GM21619 (cell line): Measurements from ENCODE around the gene HNRNPA2B1.
"Not testable (repeated sequence)": the region's sequence is repeated elsewhere in the genome, so short reads cannot be mapped to it uniquely, and the experiment has no call there.

Experiments
- ATAC-seq: cut with Tn5 transposase; IDR thresholded peaks from one replicate; pipeline ENCODE4 v1.9.1; 2021; ENCODE audit not compliant: unreplicated experiment

The HNRNPA2B1 gene

DNA sequence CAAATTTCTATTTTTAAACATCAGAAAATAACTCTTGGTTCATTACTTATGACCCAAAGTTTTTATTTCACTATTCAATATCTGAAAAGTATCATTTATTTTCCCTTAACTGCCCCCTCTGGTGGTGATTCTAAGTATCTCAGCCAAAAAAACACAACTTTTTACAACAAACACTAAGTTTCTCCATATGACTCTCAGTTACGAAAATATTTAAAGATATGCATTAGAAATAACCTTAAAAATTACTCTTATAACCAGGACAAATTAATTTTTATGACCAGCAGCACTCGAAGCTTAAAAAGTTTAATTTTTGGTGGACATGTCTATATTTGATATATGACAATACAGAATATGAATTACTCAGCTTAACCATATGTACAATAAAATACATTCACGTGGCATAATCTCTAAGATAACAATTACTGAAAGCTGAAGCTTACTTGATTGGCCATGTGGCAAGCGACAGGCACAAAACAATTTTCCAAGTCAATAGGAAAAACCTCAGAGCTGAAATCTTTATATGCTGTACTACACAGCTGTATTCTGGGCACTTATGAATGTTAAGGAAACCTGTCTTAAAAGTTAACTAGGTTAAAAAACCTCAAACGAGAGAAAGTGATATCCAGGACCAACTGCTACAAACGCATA lies 2.3 kb downstream of the HNRNPA2B1 start:
- no peak for ATAC-seq

DNA sequence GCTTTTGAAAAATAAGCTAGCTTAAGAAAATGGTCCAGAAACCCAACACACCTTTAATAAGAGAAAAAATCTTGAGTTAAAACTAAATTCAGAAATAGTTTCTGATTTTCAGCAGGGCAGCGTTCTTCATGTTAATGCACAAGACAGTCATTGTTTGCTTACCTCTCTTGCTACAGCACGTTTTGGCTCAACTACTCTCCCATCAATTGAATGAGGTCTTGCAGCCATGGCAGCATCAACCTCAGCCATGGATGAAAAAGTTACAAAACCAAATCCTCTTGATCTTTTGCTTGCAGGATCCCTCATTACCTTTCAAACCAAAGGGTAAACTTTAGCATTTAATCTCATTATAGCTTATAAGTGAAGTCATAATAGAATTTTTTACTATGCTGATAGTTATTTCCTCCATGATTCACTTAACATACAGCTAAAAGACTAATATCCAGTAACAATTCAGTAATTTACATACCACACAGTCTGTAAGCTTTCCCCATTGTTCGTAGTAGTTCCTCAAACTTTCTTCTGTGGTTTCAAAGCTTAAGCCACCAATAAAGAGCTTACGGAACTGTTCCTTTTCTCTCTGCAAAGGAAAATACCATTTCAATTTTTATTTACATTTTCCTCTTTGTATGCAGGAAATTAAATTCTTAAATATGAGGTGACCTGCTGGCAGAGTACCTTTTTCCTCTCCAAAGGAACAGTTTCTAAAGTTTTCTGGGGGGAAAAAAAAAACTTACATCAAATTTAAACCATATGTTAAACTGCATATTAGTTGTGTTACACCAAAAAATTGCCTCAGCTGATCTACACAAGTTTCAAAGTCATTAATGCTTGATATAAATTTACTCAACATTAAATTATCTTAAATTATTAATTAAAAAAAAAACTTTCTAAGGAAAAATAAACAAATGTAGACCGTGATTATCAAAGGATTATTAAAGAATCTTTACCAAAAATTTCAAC lies 3.1 kb downstream of the HNRNPA2B1 start:
- ATAC-seq = no peak

DNA sequence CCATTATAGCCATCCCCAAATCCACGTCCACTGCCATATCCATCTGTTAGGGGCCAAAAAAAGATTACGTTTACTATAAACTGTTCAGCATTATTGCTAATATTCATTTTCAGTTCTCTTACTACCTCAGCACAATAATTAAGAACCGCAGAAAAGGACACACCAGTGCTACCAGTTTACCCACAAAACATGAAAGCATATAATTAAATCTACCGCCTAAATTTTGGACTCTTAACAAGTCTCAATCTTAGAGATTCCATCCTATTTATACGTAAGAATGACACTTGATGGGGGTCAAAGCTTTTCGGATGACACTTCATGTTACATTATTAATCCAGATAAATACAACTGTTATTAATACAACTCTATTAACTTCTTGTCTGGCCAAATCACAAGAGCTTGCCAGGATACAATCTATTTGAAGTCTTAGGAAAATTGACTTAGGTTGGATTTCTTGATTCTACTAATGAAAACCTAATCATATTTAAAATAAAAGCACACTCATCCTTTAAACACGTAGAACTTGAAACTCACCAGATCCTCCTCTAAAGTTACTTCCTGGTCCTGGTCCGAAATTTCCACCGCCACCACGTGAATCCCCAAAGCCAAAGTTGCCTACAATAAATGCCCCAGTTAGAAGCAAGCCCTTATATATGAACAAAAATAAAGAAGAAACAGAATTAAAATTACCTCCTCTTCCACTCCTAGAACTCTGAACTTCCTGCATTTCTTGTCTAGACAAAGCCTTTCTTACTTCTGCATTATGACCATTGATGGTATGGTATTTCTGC lies 4.5 kb downstream of the HNRNPA2B1 start:
- ATAC-seq = no peak

DNA sequence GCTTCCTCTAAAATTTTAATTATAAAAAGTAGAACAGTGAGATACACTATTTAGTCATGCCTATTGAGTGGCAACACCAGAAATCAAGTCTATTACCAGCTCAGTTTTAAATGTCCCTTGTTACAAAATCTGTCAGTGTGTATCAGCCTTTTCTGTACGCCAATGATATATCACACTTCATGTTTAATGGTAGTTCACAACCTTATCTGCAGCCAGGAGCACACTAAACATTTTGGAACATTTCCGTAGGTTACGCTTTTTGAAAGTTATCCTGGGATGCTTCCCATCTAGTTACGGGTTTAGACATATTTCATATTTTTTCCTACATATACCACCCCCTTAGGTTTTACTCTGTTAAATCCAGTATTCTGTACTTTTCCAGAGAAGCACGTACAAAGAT lies 5.4 kb downstream of the HNRNPA2B1 start:
- no peak for ATAC-seq

DNA sequence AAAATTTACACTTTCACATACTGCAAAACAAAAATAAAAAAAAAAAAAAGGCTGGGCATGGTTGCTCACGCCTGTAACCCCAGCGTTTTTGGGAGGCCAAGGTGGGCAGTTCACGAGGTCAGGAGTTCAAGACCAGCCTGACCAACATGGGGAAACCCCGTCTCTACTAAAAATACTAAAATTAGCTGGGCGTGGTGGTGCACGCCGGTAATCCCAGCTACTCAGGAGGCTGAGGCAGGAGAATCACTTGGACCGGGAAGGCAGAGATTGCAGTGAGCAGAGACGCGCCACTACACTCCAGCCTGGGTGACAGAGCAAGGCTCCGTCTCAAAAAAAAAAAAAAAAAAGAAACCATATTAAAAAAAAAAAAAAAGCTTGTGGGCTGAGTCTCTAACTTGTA lies 5.8 kb downstream of the HNRNPA2B1 start:
- not testable (repeated sequence) for ATAC-seq

DNA sequence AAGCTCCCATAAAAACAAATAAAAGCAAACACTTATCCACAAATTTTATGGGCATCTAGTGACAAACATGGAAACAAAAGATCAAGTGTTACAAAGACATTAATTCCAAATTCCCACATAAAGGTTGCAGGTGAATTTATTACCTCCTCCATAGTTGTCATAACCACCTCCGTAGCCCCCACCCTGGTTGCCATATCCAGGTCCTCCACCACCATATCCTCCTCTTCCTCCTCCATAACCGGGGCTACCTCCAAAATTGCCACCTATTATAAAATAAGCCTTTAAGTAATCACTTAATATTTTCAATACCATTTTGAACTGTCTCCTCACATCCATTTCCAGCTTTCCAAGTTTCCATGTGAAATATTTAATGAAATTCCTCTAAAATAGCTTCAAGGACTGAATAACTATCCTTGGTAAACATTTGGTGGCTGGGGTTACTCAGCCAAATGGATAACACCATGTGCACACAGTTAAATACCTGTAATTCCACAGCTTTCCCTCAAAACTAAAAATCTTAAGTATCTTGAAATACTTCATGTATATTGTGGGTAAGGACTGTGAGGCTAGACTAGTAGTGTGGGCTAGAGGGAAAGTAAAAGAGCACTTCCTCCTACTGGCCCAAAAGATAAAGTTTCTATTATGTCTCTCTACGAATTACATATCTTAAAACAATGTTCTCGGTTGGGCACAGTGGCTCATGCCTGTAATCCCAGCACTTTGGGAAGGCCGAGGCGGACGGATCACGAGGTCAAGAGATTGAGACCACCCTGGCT lies 6.9 kb downstream of the HNRNPA2B1 start:
- ATAC-seq = no peak

DNA sequence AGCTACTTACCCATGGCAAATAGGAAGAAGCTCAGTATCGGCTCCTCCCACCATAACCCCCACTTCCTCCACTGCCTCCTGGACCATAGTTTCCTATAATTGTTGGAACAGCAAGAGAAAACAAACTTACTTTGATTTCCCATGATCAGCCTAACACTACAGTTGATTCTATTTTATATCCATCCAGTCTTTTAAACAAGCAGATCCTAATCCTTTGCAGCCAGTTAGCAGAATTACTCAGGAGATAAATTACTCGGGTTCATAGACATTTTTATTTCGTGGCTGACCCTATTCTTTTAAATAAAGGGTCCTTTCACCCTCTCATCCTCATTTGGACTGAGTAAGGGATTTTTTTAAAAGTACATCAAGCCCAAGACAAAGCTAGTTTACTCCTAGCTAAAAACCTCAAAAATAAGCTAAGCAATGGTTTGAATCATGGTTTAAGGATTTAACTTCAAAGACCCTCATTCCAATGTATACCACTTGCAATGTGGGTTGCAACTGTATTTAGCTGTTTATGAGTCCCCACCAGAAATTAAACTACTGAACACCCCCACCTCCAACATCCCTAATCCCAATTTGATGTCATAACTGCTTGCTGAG lies 8.0 kb downstream of the HNRNPA2B1 start:
- ATAC-seq = no peak

DNA sequence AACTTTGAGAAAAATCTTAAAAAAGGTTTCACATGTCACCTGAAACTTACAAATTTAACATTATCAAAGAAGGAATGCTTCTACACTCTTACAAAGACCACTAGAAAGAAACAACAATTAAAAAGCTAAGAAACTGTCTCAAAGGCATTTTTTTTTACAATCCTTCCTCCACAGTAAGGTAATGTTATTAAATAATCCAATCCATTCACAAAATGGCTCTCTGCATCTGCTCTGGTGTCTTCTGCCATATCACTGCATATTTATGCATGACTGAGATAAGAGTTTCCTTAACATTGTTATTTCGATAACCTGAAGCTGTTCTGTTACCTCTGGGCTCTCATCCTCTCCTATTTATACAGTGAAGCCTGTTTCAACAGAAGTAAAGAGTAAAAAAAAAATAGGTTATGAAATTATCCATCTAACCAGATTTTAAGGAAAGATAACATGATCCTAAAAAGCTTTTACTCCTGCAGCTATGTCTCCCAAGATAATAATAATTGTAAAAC lies 8.5 kb downstream of the HNRNPA2B1 start:
- no peak for ATAC-seq

DNA sequence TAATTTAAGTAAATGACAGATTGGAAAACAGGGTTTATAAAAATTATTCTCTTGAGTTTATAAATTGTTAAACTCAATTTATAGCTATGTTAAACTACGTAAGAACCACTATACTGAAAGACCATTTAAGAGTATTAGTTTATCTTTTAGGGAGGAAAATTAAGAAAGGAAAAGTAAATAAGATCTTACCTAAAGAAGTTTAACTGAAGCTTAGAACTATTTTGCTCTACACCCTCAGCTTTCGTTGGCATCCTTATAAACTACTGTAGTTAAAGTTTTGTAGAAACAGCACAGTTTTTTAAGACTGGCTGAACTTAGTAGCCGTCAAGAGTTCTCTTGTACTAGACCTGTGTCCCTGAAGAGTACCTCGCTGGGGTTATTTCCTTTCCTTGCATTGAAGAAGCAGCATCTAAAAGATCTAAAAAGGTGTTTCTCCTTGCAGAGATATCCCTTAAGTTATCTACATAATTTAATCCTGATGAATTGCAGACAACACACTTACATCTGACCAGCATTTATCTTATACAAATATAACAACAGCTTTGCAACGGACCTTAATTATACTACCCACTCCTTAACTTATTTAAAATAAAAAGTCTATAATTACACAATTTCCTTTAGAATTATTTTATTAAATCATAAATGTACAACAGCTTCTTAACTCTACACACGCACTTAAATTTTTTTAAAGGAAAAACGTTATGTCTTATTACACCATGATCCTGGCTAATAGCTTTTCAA lies 9.1 kb downstream of the HNRNPA2B1 start:
- ATAC-seq = no peak

DNA sequence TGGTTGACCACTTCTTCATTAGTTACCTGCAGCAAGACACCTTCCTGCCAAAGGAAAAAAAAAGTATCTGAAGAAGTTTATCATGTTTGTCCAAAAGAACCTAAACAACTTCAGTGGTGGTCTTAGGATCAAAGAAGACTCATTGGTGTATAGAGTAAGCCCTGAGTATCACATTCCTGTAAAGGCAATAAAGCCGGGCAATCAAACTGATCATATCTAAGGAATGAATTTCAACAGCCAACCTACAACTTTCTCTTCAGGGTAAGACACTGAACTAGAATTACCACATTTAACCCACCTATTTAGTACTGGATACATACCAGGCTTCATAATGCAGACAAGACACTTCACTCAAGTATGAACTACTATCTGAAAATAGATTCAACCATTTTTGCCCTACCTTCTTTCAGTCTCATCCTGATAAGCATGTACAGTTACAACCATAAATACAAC lies 10.1 kb downstream of the HNRNPA2B1 start:
- ATAC-seq = no peak

DNA sequence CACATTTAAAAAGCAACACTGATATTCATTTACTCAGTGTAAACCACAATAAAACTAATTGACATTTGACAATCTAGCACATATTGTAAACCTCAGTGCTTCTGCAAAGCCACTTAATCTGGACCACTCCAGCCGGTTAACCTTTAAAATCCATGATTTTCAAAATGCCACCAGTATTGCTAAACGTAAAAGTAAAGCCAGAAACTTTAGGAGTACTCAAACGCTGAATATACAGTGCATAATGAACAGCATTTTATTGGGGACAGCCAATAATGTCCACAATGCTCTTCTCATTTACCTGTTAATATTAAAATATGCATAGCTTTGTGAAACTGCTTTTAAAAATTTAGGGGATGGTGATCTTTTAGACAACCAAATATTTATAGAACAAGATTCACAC lies 10.8 kb downstream of the HNRNPA2B1 start:
- ATAC-seq = no peak

DNA sequence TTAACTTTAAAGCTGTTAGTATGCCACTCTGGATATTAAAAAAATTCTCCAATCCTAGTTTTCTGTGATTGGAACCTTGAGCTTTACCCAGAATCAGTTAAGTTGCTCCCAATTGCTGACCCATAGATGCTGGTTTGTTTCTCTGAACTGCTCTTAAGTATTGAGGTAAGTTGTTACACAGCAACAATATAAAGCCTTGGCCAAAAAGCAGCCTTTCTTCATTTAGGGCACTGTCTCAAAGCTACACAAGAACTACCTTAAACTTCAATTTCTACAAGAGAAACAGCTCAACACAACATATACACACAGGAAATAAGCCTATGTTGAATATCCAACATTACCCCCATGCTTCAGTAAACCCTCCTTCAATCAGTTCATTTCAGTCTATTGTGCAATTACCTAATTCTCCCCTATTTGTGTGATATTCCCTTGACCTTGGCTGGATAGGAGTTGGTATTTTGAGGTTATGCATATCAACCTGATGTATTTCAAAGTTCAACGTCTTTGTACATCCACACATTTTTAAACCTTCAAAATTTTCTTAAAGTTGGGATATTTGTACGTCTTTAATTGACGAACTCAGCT lies 11.5 kb downstream of the HNRNPA2B1 start:
- ATAC-seq = no peak

DNA sequence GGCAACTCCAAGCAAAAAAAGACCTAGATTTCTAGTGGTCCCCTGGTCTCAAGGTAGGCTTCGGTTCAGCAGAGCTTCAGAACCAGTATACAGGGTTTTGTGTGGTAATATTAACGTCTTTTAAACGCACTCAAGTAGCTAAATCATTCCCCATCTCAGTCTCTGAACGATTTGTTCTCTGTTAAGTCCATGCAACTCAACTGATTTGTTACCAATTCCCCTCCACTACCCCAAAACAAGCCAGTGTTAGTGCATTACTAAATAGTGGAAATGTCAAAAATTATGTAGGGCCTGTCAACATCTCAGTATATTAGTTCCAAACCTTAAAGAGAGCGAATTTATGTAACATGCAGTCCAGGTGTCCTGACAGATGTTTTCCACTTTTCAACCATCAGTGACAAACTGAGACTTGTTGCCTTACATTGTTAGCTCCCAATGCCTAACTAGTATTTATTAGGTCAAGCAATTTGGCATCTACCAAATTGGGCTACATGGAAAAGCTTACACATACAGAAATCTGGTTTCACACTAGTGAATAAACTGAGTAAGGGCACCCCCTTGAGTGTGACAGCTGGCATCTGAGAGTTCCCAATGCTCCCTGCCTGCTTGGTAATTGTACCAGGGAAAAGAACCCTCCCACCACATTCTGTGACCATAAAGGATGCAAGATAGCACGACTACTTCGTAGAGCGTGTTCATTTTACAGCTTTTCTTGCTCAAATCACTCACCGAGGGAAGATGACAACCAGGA lies 12.2 kb downstream of the HNRNPA2B1 start:
- no peak for ATAC-seq

DNA sequence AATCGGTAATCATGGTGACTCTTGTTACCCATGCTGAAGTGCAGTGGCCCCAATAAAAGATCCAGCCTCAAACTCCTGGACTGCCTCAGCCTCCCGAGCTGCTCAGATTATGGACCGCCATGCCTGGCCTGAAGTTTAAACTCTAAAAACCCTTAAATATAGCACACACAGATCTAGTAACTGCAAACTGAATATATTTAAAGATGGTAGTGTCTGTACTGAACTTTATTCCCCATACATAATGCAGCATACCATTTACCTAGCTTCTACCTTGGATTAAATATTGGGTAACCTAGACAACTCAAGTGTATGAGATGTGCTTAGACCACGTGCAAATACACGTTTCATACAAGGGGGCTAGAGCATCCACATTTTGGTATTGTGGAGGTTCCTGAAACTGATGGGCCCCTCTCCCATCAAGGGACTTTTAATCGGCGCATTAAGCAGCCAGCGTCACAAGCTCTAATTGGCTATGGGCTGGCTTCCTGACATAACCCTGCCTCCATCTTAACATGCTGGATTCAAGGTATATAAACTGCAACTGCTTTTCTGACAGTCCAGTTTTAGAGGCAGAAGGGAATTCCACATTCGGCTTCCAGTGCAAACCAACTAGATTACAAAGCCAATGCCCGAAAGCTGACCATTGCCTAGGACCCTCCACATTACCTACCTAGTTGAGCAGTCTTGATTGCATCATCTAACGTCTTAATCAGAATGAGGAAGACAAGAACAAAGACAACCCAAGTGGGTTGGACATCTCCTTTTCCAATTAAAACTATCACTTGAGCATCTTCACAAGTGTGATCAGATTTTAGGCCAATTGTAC lies 13.0 kb downstream of the HNRNPA2B1 start:
- ATAC-seq = no peak

DNA sequence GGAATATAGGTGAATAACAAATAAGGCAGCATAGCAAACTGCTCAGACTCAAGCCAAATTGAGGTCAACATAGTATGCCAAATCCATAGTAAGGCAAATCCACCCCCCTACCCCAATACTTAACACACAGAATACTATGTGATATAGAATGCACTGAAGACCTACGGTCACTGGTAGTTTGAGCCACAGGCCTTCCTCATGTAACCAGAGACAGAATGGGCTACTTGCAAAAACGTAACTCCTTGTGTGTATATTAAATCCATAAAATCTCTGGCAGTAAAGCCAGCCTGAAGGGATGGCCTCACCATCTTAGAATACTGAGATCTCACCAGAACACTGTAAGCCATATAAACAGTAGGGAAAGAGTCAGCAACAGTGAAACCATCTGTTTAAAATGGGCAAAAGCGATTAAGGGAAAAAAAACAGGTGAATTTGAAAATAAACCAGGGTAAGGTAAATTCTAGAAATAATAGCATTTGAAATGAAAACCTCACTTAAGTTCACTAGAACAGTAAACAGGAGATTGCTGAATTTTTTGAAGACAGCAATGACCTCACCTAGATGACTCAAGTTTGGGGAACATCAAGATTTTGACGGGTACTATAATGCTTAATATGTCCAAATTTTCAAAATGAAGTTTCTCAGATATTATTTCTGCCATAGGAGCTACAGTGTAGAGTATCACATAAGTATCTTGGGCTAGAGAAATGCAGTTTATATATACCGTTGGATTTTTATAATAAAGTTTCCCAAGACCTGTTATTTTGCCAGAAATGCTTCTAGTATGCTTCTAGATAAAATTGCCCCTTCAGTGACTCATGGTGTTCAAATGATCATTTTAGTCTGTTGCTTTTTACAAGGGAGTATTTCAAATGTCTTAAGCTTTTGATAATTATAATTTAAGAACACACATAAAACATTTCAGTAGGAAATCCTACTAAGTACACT lies 13.9 kb downstream of the HNRNPA2B1 start:
- ATAC-seq = no peak

DNA sequence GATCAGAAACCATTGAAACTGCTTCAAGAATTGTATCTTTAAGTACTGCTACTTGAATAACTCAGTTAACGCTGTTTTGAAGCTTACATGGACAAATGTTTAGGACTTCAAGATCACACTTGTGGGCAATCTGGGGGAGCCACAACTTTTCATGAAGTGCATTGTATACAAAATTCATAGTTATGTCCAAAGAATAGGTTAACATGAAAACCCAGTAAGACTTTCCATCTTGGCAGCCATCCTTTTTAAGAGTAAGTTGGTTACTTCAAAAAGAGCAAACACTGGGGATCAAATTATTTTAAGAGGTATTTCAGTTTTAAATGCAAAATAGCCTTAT lies 14.7 kb downstream of the HNRNPA2B1 start:
- ATAC-seq = no peak
